ENCODE measurements around the gene HHIPL1. TPM values are rescaled to one million over a fixed set of nuclear protein-coding genes. Genes with fewer than 3 reads are reported as not detected.

The HHIPL1 gene
- polyA plus RNA-seq, 1 experiment: 1.1 TPM

DNA sequence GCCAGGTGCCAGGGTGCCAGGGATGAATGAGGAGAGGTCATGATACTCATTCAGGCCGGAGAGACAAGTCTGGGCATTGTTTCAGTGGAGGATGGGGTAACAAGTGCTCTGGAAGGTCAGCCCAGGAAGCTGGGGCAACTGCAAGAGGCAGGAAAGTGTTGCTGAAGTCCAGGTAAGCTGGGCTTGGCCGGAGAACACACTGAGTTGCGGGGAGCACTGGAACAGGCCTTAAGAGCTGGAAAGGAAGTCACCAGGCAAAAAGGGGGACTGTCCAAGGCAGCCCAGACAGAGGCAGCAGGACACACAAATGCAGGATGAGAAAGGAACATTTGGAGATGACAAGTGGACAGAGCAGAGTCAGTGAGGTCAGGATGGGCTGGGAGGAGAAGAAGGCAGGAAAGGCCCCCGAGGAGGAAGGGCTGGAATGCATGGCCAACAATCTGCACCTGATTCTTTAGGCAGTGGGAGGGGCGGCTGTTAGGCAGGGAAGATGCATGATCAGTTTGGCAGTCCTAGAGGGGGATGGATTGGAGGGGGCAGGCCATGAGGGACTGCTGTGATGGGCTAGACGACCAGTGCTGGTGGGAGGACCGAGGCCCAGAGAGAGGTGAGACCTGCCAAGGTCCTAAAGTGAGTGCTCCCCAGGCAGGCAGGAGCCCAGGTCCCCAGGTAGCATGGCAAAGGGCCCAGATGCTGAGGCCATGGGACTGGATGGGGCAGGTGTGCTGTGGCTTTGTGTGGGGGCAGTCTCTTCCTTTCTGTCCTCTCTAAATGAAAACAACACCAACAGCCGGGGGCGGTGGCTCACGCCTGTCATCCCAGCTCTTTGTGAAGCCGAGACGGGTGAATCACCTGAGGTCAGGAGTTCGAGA, 17.2 kb upstream of the HHIPL1 start:
- TF ChIP-seq, protein P1, sequence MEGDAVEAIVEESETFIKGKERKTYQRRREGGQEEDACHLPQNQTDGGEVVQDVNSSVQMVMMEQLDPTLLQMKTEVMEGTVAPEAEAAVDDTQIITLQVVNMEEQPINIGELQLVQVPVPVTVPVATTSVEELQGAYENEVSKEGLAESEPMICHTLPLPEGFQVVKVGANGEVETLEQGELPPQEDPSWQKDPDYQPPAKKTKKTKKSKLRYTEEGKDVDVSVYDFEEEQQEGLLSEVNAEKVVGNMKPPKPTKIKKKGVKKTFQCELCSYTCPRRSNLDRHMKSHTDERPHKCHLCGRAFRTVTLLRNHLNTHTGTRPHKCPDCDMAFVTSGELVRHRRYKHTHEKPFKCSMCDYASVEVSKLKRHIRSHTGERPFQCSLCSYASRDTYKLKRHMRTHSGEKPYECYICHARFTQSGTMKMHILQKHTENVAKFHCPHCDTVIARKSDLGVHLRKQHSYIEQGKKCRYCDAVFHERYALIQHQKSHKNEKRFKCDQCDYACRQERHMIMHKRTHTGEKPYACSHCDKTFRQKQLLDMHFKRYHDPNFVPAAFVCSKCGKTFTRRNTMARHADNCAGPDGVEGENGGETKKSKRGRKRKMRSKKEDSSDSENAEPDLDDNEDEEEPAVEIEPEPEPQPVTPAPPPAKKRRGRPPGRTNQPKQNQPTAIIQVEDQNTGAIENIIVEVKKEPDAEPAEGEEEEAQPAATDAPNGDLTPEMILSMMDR (IDR thresholded peaks at IDR 0.05; ENCODE audit: low read depth, low read length): no peak
- POLR2A ChIA-PET: interaction anchor here (1.0 kb wide), 1 partner anchor 8 kb away, joined by 9 read pairs; no protein-coding TSS in a partner anchor
- Histone ChIP-seq H3K27ac (ENCODE audit: low read depth, low read length) (no peak overlapping the region), H3K9me3 (ENCODE audit: control insufficient read depth, insufficient read depth, low read length) (no peaks in the 10 kb centered on the region), H3K4me3 (ENCODE audit: low read depth, low read length) (no peak overlapping the region), H3K27me3 (ENCODE audit: control insufficient read depth, insufficient read depth, low read length) (peaks cover 4% of the 10 kb centered on the region)
- CTCF ChIA-PET: interaction anchor here (0.6 to 1.8 kb wide), 24 partner anchors 9 to 212 kb away, joined by 3 to 27 read pairs (median 4); no protein-coding TSS in a partner anchor
- DNase-seq (ENCODE audit: low read depth, low spot score): no peak

DNA sequence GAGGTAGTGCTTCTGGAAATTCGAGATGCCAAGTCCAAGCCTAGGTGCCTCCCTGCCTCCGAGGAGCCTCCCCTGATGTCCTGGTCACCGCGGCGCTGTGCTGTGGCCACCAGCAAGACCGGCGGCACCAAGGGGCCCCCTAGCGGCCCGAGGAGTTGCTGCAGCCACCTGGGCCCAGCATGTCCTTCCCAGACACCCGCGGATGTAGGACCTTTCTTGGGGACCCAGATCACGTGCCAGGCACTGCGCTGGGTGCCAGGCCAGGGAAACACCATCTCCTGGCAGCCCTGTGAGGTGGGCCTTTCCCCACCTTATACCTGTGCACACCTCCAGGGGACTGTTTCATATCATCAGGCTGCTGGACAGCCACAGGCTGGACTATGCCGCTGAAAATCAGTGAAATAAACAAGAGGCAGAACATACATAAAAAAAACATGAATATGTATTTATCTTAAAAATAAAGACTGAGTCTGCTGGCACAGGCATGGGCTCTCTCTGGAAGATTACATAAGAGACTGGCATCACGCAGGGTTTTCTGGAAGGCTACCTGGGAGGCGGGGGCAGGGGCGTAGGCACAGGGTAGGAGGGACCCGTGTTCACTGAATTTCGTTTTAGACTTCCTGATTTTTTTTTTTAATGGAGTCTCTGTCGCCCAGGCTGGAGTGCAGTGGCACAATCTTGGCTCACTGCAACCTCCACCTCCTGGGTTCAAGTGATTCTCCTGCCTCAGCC, 15.9 kb upstream of the HHIPL1 start:
- POLR2A ChIA-PET: no interaction called here
- peak; percentile 18 for DNase-seq (ENCODE audit: low read depth, low spot score)

DNA sequence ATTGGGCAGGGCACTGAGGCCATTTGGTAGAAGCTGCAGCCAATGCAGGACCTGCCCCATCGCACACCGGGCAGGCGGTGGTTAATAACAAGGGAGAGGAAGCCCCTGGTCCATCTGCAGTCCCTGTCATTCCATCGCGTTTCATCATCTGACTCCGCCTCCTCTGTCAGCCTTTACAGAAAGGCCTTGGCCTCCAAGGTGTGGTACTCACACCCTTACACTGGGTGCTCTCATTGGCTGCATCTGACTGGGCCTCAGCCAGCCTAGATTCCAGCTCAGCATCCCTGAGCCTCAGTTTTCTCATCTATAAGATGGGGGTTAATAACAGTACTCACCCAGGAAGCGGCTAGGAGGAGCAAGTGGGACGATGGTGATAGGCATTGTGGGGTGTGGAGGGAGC, 14.7 kb upstream of the HHIPL1 start:
- CTCF ChIA-PET: interaction anchor here (0.6 to 1.2 kb wide), 6 partner anchors 25 to 296 kb away, joined by 3 to 5 read pairs (median 4); no protein-coding TSS in a partner anchor
- Histone ChIP-seq H3K9me3 (ENCODE audit: control insufficient read depth, insufficient read depth, low read length) (no peaks in the 10 kb centered on the region), H3K27ac (ENCODE audit: low read depth, low read length) (no peak overlapping the region), H3K27me3 (ENCODE audit: control insufficient read depth, insufficient read depth, low read length) (peaks cover 4% of the 10 kb centered on the region), H3K4me3 (ENCODE audit: low read depth, low read length) (no peak overlapping the region)
- DNase-seq (ENCODE audit: low read depth, low spot score): no peak
- POLR2A ChIA-PET: no interaction called here
- TF ChIP-seq, protein P1 (IDR thresholded peaks at IDR 0.05; ENCODE audit: low read depth, low read length): no peak

More for the DNA sequence above, 15.9 kb upstream of the HHIPL1 start:
- H3K9me3 ChIP-seq (ENCODE audit: control insufficient read depth, insufficient read depth, low read length): no peaks in the 10 kb centered on the region
- H3K27ac ChIP-seq (ENCODE audit: low read depth, low read length): no peak overlapping the region
- peaks cover 4% of the 10 kb centered on the region for H3K27me3 ChIP-seq (ENCODE audit: control insufficient read depth, insufficient read depth, low read length)
- CTCF ChIA-PET: interaction anchor here (0.6 to 1.8 kb wide), 22 partner anchors 9 to 593 kb away, joined by 3 to 27 read pairs (median 4); no protein-coding TSS in a partner anchor
- H3K4me3 ChIP-seq (ENCODE audit: low read depth, low read length): no peak overlapping the region
- TF ChIP-seq, protein P1 (IDR thresholded peaks at IDR 0.05; ENCODE audit: low read depth, low read length): peak; percentile 96

DNA sequence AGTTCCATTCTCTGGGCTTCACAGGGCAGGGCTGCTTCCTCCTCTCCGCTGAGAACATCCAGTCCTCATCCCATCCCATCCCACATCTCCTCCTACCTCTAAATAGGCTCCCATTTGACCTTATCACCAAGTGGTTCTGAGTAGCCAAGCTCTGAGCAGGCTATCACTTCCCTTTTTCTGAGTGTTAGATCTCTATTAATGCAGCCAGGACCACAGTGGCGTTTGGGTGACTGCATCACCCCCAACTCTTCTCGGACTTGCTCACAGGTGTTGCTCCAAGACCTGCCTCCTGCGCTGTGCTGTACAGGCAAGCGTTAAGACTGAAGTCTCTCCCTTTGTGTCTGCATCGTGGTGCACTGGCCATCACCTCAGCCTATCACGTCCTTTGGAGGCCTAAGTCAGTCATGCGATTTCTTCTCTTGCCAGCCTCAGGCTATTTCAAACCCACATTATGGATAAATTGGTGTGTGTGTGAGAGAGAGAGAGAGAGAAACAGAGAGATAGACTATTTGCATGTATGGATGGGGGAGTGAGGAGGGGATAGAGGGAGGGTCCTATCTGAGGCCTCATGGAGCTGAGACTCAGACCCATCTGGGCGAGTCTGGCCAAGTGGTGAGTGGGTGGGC, 12.4 kb upstream of the HHIPL1 start:
- H3K27me3 ChIP-seq (ENCODE audit: control insufficient read depth, insufficient read depth, low read length): peaks cover 4% of the 10 kb centered on the region
- POLR2A ChIA-PET: no interaction called here
- H3K27ac ChIP-seq (ENCODE audit: low read depth, low read length): no peak overlapping the region
- no peak overlapping the region for H3K4me3 ChIP-seq (ENCODE audit: low read depth, low read length)
- TF ChIP-seq, protein P1 (IDR thresholded peaks at IDR 0.05; ENCODE audit: low read depth, low read length): no peak
- no peaks in the 10 kb centered on the region for H3K9me3 ChIP-seq (ENCODE audit: control insufficient read depth, insufficient read depth, low read length)
- CTCF ChIA-PET: no interaction called here
- DNase-seq (ENCODE audit: low read depth, low spot score): no peak

Measured in AG04450 (cell line).